GM04503 (cell line): ENCODE data around the gene CAMSAP2.

ENCODE experiments used
- DNase-seq: peaks from one replicate; pipeline ENCODE4 v3.0.0-alpha.2; 2012; ENCODE audit warnings: low read depth

Gene CAMSAP2

DNA sequence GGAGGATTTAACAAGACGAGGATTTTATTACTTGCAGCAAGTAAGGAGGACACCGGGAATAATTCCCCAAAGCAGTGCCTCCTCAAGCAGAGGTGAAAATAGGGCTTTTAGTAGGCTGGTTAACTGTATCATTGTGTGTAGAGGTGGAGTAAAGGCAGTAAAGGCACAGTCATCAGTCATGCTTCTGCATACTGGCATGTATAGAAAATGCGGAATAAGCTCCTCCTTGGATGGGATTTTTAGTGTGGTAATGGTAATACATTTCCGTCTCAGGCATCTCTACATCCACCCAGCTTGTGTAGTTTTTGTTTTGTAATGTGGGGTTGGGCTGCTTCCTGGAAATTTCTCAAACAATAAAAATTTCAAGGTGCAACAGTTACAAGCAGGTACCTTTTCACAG, 106.7 kb downstream of the CAMSAP2 start:
- no peak for DNase-seq

DNA sequence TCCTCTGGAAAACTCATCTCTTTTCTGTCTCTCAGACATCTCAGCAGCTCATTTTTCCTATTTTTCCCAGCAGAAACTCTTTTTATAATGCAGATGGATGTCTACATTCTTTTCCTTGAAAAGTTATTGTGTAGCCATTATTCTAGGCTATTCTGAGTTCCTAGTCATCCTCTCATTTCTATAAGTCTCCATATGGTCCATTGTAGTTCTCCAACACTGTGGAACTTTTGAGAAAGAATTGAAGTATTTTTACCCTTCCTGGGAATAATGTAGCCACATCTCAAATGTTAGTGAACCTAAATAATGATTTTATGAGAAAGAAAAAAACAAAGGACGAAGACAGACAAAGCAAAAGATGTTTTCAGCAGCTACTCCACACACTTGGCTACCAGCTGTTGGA, 107.7 kb downstream of the CAMSAP2 start:
- no peak for DNase-seq

DNA sequence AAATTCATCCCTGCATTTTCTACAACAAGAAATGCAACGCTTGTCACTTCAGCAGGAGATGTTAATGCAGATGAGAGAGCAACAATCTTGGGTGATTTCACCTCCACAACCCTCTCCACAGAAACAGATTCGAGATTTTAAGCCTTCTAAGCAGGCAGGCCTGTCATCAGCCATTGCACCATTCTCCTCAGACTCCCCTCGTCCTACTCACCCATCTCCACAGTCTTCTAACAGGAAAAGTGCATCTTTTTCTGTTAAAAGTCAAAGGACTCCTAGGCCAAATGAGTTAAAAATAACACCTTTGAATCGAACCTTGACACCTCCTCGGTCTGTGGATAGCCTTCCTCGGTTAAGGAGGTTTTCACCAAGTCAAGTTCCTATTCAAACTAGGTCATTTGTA, 110.7 kb downstream of the CAMSAP2 start:
- DNase-seq = no peak

DNA sequence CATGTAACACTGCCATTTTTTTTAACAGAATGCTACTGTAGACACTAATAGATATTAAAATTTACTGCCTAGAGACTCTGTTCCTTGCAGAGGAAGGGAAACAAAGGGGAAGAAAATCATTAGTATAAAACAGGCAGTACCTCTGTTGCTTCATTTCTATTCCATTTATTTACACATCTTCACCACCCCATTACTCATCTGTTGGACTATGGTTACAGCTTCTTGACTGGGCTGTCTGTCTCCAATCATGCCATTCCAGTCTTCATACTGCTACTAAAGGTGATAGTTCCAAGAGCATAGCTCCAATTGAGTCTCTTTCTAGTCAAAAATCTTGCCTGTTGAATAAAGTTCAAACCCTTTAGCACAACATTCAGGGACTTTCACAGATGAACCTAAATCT, 111.9 kb downstream of the CAMSAP2 start:
- no peak for DNase-seq

DNA sequence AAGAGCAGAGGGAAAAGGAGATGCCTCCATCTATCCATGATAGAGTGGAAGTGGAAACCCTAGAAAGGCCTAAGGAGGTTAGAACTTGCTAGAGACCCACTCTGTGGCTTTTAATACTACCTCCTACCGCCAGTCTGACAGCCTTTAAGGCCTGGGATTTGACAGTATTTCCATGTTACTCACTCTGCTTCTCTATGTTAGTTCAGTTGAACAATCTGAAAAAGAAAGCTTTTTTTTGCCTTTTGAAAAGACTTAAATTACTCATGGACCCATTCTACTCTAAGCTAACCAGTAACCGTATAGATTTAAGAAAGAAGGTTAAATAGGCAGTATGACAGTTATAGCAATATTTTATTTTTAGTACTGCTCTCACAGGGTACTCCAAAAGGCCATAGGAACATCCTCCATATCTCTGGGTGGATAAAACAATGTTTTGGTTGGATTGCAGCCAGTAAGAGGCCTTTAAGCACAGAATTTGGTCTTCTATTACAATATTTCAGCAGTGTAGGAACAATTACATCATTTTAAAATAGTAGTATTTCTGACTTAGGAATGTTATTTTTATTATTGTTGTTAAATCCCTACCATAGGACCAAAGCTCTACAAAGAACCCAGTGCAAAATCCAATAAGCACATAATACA, 118.1 kb downstream of the CAMSAP2 start:
- no peak for DNase-seq

DNA sequence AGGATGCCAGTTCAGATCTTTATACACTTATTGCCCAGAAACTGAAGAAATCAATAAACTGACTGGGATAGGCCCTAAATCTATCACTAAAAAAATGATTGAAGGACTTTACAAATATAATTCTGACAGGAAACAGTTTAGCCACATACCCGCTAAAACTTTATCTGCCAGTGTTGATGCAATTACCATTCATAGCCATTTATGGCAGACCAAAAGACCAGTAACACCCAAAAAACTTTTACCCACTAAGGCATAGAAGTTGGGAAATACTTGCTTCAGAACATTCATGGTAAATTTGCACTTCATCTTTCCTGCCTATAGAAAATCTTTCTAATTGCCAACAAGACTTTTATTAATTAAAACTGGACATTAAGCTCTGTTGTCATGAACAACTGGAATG, 119.1 kb downstream of the CAMSAP2 start:
- no peak for DNase-seq

DNA sequence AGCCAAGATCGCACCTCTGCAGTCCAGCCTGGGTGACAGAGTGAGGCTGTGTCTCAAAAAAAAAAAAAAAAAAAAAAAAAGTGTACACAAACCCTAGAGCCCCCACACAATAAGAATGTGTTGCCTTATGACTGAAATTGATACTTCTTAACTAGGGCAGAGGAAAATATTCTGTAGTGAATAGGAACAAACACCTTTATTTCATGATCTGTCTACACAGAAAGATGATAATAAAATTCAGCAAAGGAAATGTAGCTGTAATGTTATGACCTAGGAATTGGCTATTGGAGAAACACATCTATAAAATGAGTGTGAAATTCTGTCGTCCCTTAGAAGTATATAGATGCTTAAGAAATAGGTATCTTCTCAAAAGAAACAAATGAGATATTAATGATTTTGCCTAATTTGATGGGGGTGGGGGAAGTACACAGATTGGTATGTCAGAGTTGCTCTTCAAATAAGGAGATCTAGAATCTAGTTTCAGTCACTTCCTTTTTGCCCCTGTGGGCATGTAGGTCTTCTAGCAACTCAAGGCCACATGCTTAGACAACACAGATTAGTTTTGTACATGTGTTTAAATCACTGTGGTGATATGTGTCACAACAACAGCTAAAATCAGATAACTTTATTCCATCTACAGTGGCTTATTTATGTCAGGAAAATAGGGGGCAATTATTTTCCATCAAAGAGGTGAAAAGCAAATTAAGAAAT, 123.4 kb downstream of the CAMSAP2 start:
- no peak for DNase-seq

DNA sequence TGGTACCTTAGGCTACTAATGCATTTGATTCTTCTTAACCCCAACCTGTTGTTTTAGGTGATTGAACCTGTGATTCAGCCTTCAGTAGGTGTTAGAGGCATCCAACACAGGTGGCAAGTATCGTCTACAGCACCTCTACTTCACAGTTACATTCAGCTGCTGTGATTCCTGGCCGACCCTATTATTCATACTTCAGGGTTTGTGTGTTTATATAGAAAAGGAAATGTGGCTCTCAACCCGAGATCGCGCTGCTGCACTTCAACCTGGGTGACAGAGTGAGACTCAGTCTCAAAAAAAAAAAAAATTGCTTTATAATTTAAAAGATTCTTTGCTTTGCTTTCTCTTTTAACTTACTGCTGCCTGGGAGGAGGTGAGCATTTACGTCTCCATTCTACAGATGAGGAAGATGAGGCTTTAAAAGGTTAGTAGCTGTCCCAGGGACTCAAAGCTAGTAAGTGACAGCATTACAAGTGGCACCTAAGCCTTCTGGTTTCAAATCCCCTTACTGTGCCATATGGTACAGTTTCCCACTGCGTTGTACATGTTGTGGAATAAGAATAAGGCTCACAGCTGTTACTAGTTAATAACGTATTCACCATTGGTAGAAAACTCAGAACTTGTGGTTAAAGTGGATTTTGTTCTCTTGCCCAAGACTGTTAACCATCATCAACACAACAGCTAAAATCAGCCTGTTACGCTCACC, 124.2 kb downstream of the CAMSAP2 start:
- DNase-seq = no peak

DNA sequence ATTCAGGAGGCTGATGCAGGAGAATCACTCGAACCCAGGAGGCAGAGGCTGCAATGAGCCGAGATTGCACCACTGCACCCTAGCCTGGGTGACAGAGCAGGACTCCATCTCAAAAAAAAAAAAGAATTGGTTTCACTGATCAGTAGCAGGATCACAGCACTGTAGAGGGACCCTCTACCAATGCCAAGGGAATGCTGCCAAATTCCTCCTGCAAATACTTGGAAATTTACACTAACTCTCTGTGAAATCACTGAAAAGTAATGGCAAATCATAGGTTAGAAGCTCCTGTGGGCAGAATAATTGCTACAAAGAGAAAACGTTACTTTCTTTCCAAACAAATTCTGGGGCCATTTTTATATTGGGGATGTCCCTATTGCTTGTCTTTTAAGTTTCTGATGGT, 127.4 kb downstream of the CAMSAP2 start:
- DNase-seq = no peak

DNA sequence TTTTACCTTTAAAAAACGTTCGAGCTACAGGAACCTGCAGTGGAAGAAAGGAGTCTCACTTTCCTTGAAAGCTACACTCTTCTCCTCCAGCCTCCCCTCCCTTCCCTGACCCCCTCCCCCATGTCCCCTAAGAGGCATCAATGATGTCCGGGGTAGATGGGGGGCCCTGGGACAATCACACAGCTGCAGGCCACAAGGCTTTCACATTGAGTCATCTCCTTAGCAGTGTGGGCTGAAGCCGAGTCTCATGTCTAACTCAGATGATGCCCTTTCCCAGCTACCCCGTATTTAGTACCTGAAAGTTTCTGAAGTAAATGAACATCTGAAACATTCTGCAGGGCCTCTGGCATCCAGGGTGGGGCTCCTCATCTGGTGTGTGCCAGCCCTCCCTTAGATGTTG, 127.8 kb downstream of the CAMSAP2 start:
- no peak for DNase-seq

DNA sequence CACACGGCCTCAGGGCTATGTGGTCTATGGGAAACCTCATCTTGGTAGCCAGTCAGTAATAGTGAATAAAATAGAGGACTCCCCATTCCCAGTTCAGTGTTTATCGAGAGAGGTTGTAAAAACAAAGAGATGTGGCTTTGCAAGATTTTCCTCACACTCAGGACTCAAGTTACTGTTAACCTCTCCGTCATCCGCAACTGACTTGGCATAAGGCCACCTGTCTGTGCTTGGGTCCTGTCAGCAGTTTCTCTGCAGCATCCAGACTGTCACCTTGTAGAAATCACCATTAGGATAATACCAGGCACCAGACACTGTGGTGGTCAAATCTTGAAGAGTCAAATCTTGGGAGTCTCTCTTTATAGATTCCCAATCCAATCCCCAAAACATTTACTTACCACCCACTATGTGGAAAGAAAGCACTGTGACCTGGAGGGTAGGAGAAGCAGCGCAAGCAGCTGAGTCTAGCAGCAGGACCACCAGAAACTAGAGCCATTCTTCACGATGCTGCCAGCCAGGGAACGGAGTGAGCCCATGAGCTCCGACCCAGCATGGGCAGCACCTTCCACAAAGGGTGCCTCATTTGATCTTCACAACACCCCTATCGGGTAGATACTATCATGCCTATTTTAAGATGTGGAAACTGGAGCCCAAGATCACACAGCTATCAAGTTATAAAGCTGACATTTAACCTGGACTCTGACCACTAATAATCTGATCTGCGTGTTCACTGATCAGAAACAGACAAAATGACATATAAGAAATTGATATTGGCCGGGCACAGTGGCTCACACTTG, 128.5 kb downstream of the CAMSAP2 start:
- DNase-seq = no peak

DNA sequence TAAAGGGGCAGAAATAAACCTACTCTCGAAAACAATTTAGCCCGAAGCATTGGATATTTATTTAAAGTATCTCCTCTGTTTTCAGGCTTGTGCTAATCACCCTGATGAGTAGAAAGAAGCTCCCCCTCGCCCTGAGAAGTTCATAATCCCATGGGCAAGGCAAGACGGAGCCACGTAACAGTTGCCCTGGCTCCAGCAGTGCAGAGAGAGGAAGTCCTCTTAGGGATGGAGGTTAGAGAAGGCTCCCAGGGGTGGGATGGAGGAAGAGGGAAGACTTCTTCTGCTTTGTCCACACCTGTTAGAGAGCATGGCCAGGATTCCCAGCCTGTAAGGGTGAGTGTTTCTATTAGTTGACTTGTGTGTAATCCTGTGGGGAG, 130.7 kb downstream of the CAMSAP2 start:
- no peak for DNase-seq

DNA sequence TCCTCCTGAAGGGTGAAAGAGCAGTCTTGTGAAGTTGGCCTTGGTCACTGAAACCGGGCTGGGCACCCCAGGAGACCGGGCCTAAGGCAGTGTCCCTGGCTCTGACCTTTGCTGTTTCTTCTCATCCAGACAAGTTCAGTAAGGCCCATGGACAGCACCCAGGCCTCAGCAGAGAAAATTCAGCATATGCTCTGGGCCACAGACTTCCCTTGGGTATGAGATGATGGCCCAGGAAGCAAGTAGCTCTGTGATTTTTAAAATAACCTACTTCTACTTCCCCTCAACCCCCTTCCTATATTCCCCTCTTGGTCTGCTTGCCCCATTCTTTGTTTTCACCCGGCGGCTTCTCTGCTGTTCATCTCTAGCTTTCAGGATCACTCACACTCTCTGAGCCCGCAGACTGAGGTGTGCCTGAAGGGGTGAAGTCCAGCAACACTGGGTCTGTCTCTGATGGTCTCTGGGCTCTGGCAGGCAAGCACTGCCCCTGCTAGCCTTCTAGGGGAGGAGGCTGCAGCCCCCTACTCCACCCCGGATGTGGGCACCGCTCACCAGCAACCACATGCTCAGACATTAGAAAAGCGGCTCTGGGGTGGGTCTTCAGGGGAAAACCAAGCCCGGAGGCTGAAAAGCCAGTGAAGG, 131.2 kb downstream of the CAMSAP2 start:
- DNase-seq = no peak

DNA sequence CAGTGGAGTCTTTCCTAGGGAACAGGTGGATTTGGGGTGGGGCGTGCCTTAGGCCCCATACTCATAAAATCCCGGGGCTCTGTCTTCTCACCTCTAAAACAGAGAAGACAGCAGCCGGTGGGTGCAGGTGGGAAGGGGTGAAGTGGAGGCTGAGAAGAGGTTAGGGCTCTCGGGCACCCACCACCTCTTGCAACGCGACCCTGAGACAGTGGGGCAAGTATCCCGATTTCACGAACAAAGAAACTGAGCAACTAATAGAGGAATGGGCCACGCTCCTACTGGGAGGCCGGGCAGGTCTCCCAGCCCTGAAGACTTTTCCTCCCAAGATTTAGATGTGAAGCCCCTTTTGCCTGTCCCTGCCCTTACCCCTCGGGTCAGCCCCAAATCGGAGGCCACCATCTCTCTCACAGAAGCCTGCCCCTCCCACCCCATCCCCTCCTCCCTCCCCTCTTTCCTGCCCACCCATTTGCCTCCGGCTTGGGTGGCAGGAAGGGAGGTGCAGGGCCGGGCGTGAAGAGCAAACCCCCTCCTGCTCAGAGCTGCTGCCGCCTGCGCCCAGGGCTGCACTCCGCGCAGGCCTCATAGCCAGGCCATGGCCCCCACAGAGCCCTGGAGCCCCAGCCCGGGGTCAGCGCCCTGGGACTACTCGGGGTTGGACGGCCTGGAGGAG, 133.9 kb downstream of the CAMSAP2 start, which contains the start of gene GPR25:
Gene GPR25 (plus strand): TSS at position 536 of the 670 bp plus-strand sequence. CDS start 57 bp downstream, at position 593.
- DNase-seq = no peak

DNA sequence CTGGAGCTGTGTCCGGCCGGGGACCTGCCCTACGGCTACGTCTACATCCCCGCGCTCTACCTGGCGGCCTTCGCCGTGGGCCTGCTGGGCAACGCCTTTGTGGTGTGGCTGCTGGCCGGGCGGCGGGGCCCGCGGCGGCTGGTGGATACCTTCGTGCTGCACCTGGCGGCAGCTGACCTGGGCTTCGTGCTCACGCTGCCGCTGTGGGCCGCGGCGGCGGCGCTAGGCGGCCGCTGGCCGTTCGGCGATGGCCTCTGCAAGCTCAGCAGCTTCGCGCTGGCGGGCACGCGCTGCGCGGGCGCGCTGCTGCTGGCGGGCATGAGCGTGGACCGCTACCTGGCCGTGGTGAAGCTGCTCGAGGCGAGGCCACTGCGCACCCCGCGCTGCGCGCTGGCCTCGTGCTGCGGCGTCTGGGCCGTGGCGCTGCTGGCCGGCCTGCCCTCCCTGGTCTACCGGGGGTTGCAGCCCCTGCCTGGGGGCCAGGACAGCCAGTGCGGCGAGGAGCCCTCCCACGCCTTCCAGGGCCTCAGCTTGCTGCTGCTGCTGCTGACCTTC, 134.5 kb downstream of the CAMSAP2 start:
- no peak for DNase-seq

DNA sequence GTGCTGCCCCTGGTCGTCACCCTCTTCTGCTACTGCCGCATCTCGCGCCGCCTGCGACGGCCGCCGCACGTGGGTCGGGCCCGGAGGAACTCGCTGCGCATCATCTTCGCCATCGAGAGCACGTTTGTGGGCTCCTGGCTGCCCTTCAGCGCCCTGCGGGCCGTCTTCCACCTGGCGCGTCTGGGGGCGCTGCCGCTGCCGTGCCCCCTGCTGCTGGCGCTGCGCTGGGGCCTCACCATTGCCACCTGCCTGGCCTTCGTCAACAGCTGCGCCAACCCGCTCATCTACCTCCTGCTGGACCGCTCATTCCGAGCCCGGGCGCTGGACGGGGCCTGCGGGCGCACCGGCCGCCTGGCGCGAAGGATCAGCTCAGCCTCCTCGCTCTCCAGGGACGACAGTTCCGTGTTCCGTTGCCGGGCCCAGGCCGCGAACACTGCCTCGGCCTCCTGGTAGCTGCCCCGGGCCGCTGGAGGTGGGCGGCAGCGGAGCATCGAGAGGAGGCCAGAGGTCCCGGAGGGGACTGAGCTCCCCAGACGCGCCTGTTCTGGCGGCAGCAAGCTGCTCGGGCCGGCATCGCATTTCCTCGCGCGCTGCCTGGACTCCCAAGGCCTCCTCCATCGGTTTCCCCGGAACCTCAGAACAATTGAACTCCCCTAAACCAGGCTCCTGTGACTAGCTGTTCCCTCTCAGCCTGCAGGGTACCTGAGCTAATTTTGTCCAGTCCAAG, 135.1 kb downstream of the CAMSAP2 start:
- DNase-seq = no peak

DNA sequence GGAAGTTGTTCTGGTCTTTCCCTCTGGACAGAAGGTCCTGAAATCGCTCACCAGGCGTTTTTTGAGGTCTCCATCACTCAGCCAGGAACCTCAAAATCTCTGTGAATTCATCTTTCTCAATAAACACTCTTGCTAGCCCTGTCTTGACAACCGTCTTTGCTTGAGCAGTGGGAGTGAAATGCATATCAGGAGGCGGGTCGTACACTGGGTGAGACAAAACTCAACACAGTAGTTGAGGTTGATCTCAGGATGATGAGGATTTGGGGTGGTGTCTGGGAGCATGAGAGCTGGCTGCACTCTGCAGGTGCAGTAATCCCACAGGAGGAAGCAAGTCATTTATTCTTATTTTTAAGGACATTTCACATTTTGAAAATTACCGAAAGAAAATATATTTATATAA, 136.0 kb downstream of the CAMSAP2 start:
- no peak for DNase-seq

DNA sequence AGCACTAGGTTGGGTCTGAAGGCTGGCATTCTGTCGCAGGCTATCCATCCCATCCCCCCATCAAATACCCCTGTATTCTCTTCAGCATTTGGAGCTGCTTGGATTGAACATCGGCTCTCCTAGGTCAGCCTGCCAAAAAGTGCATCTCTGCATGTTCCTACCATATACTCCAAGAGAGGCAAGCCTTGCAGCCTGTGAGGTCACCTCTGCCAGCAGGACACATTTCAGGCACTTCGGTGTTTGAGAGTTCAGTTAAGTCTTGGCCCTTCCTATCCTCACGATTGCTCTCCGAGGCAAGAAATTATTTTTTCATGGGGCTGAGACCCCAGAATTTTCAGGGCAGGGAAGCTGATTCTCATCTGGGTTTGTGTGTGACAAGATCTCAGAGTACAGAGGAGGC, 136.7 kb downstream of the CAMSAP2 start:
- no peak for DNase-seq

DNA sequence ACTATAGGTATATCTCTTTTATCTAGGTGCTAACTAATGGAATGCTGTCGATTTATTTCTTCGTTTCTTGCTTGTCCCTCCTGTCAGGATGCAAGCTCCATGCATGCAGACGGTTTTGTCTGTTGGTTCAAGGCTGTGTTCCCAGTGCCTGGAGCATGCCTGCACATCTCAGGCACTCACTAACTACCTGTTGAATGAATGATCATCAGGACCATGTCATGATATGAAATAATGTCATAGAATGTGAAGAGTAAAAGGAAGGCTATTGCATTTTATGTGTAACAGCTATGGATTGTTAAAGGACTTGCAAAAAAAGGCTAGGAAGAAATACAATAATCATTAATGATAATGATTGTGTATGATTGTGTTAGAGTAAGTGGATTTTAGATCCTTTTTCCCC, 138.3 kb downstream of the CAMSAP2 start:
- no peak for DNase-seq

DNA sequence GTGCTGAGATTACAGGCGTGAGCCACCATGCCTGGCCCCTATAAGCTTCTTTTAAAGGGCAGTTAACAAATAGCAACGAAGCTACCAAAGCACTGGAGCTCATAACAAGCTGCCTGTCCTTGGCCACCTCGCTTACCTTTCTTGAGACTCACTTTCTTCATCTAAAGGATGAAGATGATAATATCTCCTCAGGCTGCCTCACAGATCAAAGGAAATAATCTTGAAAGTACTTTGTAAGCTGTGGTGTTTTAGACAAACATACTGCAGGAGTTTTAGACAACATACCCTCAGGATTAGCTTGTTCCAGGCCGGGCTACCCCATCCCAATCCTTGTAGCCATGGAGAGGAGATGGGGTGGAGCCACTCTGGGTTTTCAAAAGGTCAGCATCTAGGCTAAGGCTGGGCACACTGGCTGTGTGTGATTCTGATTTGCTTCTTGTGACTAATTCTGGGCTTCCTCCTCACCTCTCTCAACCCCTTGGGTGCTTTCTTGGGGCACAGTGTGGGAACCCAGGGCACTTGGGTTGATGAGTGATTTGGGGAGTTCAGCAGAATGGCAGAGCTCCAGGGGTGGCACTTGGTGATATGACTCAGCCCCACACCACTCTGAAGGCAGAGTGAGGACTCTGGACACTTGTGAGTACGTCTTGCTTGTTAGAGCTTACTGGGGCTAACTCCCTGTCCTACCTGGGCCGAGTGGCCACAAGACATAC, 139.3 kb downstream of the CAMSAP2 start:
- DNase-seq = no peak
